ENCODE results near the gene SLN. TPM values are rescaled to one million over a fixed set of nuclear protein-coding genes. Genes with fewer than 3 reads are reported as not detected.
A peak's percentile ranks its signal among the peaks of the same experiment; 100 is the strongest.
"Not testable (repeated sequence)": the region's sequence is repeated elsewhere in the genome, so short reads cannot be mapped to it uniquely, and the experiment has no call there.

Gene SLN
- not detected for total RNA-seq

GRCh38 chr11:107711861-107712755, at the start of gene SLN:
Gene SLN (minus strand): TSS chr11:107712056.
- Mint-ChIP-seq H3K4me3 (no peak within 1 kb of the TSS), H3K4me1 (ENCODE audit: low read depth) (no peaks in the 10 kb centered on the region), H3K36me3 (ENCODE audit: insufficient read depth) (no peaks in the 10 kb centered on the region), H3K9me3 (no peaks in the 10 kb centered on the region), H3K27me3 (ENCODE audit: low read depth) (peaks cover 33% of the 10 kb centered on the region)
- no peak for ATAC-seq
- DNase-seq, result no peak

- H3K4me1 Mint-ChIP-seq (ENCODE audit: low read depth); H3K36me3 Mint-ChIP-seq (ENCODE audit: insufficient read depth); ATAC-seq; H3K4me3 Mint-ChIP-seq; H3K9me3 Mint-ChIP-seq; DNase-seq: not testable (repeated sequence)
- peaks cover 45% of the 10 kb centered on the region for H3K27me3 Mint-ChIP-seq (ENCODE audit: low read depth)
Measured at GRCh38 chr11:107758719-107759355, 47.0 kb upstream of the SLN start.

- Mint-ChIP-seq H3K4me1 (ENCODE audit: low read depth) (no peaks in the 10 kb centered on the region), H3K4me3 (no peak overlapping the region), H3K27me3 (ENCODE audit: low read depth) (peaks cover 44% of the 10 kb centered on the region), H3K9me3 (no peaks in the 10 kb centered on the region), H3K36me3 (ENCODE audit: insufficient read depth) (no peaks in the 10 kb centered on the region)
- no peak for DNase-seq
- ATAC-seq, result no peak
Measured at GRCh38 chr11:107757661-107758060, 45.8 kb upstream of the SLN start.

- H3K27me3 Mint-ChIP-seq (ENCODE audit: low read depth), result peaks cover 43% of the 10 kb centered on the region
- H3K36me3 Mint-ChIP-seq (ENCODE audit: insufficient read depth), result no peaks in the 10 kb centered on the region
- ATAC-seq (no peak), DNase-seq (no peak)
- H3K9me3 Mint-ChIP-seq, result no peaks in the 10 kb centered on the region
- H3K4me1 Mint-ChIP-seq (ENCODE audit: low read depth), result no peaks in the 10 kb centered on the region
- no peak overlapping the region for H3K4me3 Mint-ChIP-seq
Measured at GRCh38 chr11:107756553-107756952, 44.7 kb upstream of the SLN start.

GRCh38 chr11:107752949-107753822, 41.3 kb upstream of the SLN start:
- H3K9me3 Mint-ChIP-seq, result no peaks in the 10 kb centered on the region
- no peak for DNase-seq
- no peaks in the 10 kb centered on the region for H3K4me1 Mint-ChIP-seq (ENCODE audit: low read depth)
- H3K27me3 Mint-ChIP-seq (ENCODE audit: low read depth), result peaks cover 29% of the 10 kb centered on the region
- ATAC-seq, result no peak
- no peak overlapping the region for H3K4me3 Mint-ChIP-seq
- no peaks in the 10 kb centered on the region for H3K36me3 Mint-ChIP-seq (ENCODE audit: insufficient read depth)

- ATAC-seq (no peak), DNase-seq (no peak)
- Mint-ChIP-seq H3K36me3 (ENCODE audit: insufficient read depth) (no peaks in the 10 kb centered on the region), H3K4me3 (no peak overlapping the region), H3K9me3 (no peaks in the 10 kb centered on the region), H3K27me3 (ENCODE audit: low read depth) (peaks cover 25% of the 10 kb centered on the region), H3K4me1 (ENCODE audit: low read depth) (no peaks in the 10 kb centered on the region)
Measured at GRCh38 chr11:107752508-107752907, 40.7 kb upstream of the SLN start.

GRCh38 chr11:107751082-107751481, 39.2 kb upstream of the SLN start:
- no peaks in the 10 kb centered on the region for H3K36me3 Mint-ChIP-seq (ENCODE audit: insufficient read depth)
- no peaks in the 10 kb centered on the region for H3K9me3 Mint-ChIP-seq
- no peak for DNase-seq
- no peaks in the 10 kb centered on the region for H3K4me1 Mint-ChIP-seq (ENCODE audit: low read depth)
- H3K4me3 Mint-ChIP-seq, result no peak overlapping the region
- H3K27me3 Mint-ChIP-seq (ENCODE audit: low read depth), result peaks cover 18% of the 10 kb centered on the region
- ATAC-seq, result no peak

- Mint-ChIP-seq H3K9me3 (no peaks in the 10 kb centered on the region), H3K4me1 (ENCODE audit: low read depth) (no peaks in the 10 kb centered on the region), H3K36me3 (ENCODE audit: insufficient read depth) (no peaks in the 10 kb centered on the region), H3K27me3 (ENCODE audit: low read depth) (peaks cover 19% of the 10 kb centered on the region), H3K4me3 (no peak overlapping the region)
- DNase-seq (no peak), ATAC-seq (no peak)
Measured at GRCh38 chr11:107750313-107750712, 38.5 kb upstream of the SLN start.

GRCh38 chr11:107747622-107748021, 35.8 kb upstream of the SLN start:
- peaks cover 38% of the 10 kb centered on the region for H3K27me3 Mint-ChIP-seq (ENCODE audit: low read depth)
- H3K36me3 Mint-ChIP-seq (ENCODE audit: insufficient read depth), result no peaks in the 10 kb centered on the region
- ATAC-seq (no peak), DNase-seq (no peak)
- H3K4me3 Mint-ChIP-seq, result no peak overlapping the region
- no peaks in the 10 kb centered on the region for H3K9me3 Mint-ChIP-seq
- no peaks in the 10 kb centered on the region for H3K4me1 Mint-ChIP-seq (ENCODE audit: low read depth)

GRCh38 chr11:107744736-107745135, 32.9 kb upstream of the SLN start:
- peaks cover 43% of the 10 kb centered on the region for H3K27me3 Mint-ChIP-seq (ENCODE audit: low read depth)
- no peaks in the 10 kb centered on the region for H3K4me1 Mint-ChIP-seq (ENCODE audit: low read depth)
- ATAC-seq (no peak), DNase-seq (no peak)
- no peak overlapping the region for H3K4me3 Mint-ChIP-seq
- H3K9me3 Mint-ChIP-seq, result peaks cover 7% of the 10 kb centered on the region
- H3K36me3 Mint-ChIP-seq (ENCODE audit: insufficient read depth), result no peaks in the 10 kb centered on the region

GRCh38 chr11:107743191-107743590, 31.3 kb upstream of the SLN start:
- H3K27me3 Mint-ChIP-seq (ENCODE audit: low read depth), result peaks cover 43% of the 10 kb centered on the region
- no peak for DNase-seq
- no peak overlapping the region for H3K4me3 Mint-ChIP-seq
- H3K36me3 Mint-ChIP-seq (ENCODE audit: insufficient read depth), result no peaks in the 10 kb centered on the region
- H3K4me1 Mint-ChIP-seq (ENCODE audit: low read depth), result no peaks in the 10 kb centered on the region
- ATAC-seq, result no peak
- peaks cover 7% of the 10 kb centered on the region for H3K9me3 Mint-ChIP-seq

GRCh38 chr11:107741044-107741823, 29.4 kb upstream of the SLN start:
- H3K27me3 Mint-ChIP-seq (ENCODE audit: low read depth), result peaks cover 39% of the 10 kb centered on the region
- H3K4me1 Mint-ChIP-seq (ENCODE audit: low read depth), result no peaks in the 10 kb centered on the region
- no peak for DNase-seq
- H3K9me3 Mint-ChIP-seq, result peaks cover 7% of the 10 kb centered on the region
- peak; percentile 32 to 40 for ATAC-seq
- no peak overlapping the region for H3K4me3 Mint-ChIP-seq
- H3K36me3 Mint-ChIP-seq (ENCODE audit: insufficient read depth), result no peaks in the 10 kb centered on the region

GRCh38 chr11:107740271-107740670, 28.4 kb upstream of the SLN start:
- Mint-ChIP-seq H3K4me3 (no peak overlapping the region), H3K9me3 (peaks cover 7% of the 10 kb centered on the region), H3K36me3 (ENCODE audit: insufficient read depth) (no peaks in the 10 kb centered on the region), H3K4me1 (ENCODE audit: low read depth) (no peaks in the 10 kb centered on the region), H3K27me3 (ENCODE audit: low read depth) (peaks cover 37% of the 10 kb centered on the region)
- DNase-seq, result no peak
- no peak for ATAC-seq

GRCh38 chr11:107736546-107736945, 24.7 kb upstream of the SLN start:
- ATAC-seq, result no peak
- no peak overlapping the region for H3K4me3 Mint-ChIP-seq
- H3K27me3 Mint-ChIP-seq (ENCODE audit: low read depth), result peaks cover 16% of the 10 kb centered on the region
- no peak for DNase-seq
- H3K36me3 Mint-ChIP-seq (ENCODE audit: insufficient read depth), result no peaks in the 10 kb centered on the region
- no peaks in the 10 kb centered on the region for H3K4me1 Mint-ChIP-seq (ENCODE audit: low read depth)
- peaks cover 7% of the 10 kb centered on the region for H3K9me3 Mint-ChIP-seq

Data from activated T-cell treated with anti-CD3 and anti-CD28 coated beads, Interleukin-2, amount 50 U/mL, for 4 hours (primary cell).